Iris pigment epithelial cell (primary cell): ENCODE results near the gene GSN.
"Not testable (repeated sequence)": the region's sequence is repeated elsewhere in the genome, so short reads cannot be mapped to it uniquely, and the experiment has no call there.

ENCODE experiments used
- DNase-seq: peaks from one replicate; pipeline ENCODE4 v3.0.0-alpha.2; 2011; ENCODE audit warnings: low read depth

Gene GSN

GRCh38 chr9:121288673-121289025 lies 20.7 kb downstream of the GSN start:
- no peak for DNase-seq

GRCh38 chr9:121289026-121289771 lies 21.2 kb downstream of the GSN start:
- DNase-seq, result peak; percentile 83

GRCh38 chr9:121289772-121290370 lies 21.9 kb downstream of the GSN start:
- peak; percentile 55 for DNase-seq

- DNase-seq, result not testable (repeated sequence)
These were observed 23.6 kb downstream of the GSN start for GRCh38 chr9:121291536-121291935.

- no peak for DNase-seq
These were observed 24.1 kb downstream of the GSN start for GRCh38 chr9:121292051-121292450.

- DNase-seq, result no peak
These were observed 24.9 kb downstream of the GSN start for GRCh38 chr9:121292801-121293241.

- DNase-seq, result no peak
These were observed 26.3 kb downstream of the GSN start for GRCh38 chr9:121294151-121294743.

- DNase-seq, result no peak
These were observed 27.1 kb downstream of the GSN start for GRCh38 chr9:121294866-121295661.

GRCh38 chr9:121295662-121296191 lies 27.8 kb downstream of the GSN start:
- DNase-seq, result no peak

- no peak for DNase-seq
These were observed 28.5 kb downstream of the GSN start for GRCh38 chr9:121296213-121297127.

- no peak for DNase-seq
These were observed 29.4 kb downstream of the GSN start for GRCh38 chr9:121297389-121297788.

GRCh38 chr9:121298016-121298538 lies 30.1 kb downstream of the GSN start:
- no peak for DNase-seq

- DNase-seq, result no peak
These were observed 30.9 kb downstream of the GSN start for GRCh38 chr9:121298689-121299466.

- DNase-seq, result peak; percentile 34
These were observed 31.7 kb downstream of the GSN start for GRCh38 chr9:121299467-121300282.

- no peak for DNase-seq
These were observed 32.5 kb downstream of the GSN start for GRCh38 chr9:121300283-121301119.

GRCh38 chr9:121301881-121302286 lies 33.9 kb downstream of the GSN start:
- DNase-seq, result no peak

- no peak for DNase-seq
These were observed 34.4 kb downstream of the GSN start for GRCh38 chr9:121302341-121302740.

GRCh38 chr9:121302786-121303185 lies 34.8 kb downstream of the GSN start:
- DNase-seq, result no peak
